Gastrocnemius medialis (tissue), 4 donors: ENCODE measurements around the gene RPRD1B.

Experiments
- POLR2A ChIP-seq, 2 donors: fragments of 450-650 bp; IDR thresholded peaks; one replicate each; pipeline ENCODE4 v1.6.1; 2017; ENCODE audit warnings: antibody characterized with exemption in 2 of 2, mild to moderate bottlenecking in 2 of 2, moderate library complexity in 2 of 2
- TF ChIP-seq, protein P1 (sequence below), 5 experiments: fragments of 450-650 bp in 3 of 5; fragments of 200-600 bp in 2 of 5; sonication (generic) in 2 of 5; IDR thresholded peaks in 4 of 5; conservative IDR thresholded peaks in 1 of 5; 1 replicate in 4 of 5; 2 replicates in 1 of 5; pipeline ENCODE4 v1.5.1; 2016 to 2019; ENCODE audit warnings: antibody characterized with exemption in 5 of 5, mild to moderate bottlenecking in 3 of 5, moderate library complexity in 3 of 5

DNA sequence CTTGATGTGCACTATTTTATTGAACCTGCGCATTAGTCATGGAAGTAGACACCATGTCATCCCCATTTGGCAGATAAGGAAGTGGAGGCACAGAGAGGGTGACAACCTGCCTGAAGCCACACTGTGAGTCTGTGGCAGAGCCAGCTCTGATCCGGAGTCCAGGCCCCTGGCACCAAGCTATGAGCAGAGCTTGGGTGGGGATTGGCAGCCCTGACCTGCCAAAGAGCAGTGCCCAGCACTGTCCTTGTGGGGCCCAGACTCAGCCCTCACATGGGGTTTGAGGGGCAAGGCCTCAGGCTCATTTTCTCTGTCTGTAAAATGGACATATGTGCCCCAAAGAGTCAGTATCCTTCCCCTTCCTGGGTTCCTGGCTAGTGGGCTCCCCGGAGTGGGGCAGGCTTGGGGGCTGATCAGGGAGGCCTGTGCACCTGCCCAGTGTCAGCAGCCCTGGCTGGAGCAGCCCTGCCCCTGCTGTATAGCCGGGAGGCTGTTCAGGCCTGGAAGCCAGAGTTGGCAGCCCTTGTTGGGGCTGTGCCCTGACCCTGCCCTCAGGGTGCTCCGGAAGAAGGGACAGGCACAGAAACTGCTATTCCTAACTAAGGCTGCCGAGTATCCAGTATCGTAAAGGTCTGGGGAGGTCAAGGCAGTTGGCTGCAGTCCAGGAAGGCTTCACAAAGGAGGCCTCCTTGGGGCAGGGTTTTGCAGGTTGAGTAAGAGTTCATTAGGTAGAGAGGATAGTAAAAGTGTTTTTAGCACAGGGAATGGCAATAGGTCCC, 92.8 kb downstream of the RPRD1B start:
- TF ChIP-seq, protein P1, sequence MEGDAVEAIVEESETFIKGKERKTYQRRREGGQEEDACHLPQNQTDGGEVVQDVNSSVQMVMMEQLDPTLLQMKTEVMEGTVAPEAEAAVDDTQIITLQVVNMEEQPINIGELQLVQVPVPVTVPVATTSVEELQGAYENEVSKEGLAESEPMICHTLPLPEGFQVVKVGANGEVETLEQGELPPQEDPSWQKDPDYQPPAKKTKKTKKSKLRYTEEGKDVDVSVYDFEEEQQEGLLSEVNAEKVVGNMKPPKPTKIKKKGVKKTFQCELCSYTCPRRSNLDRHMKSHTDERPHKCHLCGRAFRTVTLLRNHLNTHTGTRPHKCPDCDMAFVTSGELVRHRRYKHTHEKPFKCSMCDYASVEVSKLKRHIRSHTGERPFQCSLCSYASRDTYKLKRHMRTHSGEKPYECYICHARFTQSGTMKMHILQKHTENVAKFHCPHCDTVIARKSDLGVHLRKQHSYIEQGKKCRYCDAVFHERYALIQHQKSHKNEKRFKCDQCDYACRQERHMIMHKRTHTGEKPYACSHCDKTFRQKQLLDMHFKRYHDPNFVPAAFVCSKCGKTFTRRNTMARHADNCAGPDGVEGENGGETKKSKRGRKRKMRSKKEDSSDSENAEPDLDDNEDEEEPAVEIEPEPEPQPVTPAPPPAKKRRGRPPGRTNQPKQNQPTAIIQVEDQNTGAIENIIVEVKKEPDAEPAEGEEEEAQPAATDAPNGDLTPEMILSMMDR (IDR thresholded peaks at IDR 0.05 in 4 of 5, conservative IDR thresholded peaks at IDR 0.05 in 1 of 5) = no peak
- no peak for TF ChIP-seq POLR2A (IDR thresholded peaks at IDR 0.05)
